NB4 (cell line): Measurements from ENCODE around the gene MLYCD.

ENCODE experiments used
- CTCF ChIP-seq: IDR thresholded peaks from one replicate; pipeline ENCODE4 v1.5.1; 2012; ENCODE audit warnings: low read depth, low read length
- MAX ChIP-seq: IDR thresholded peaks from 2 replicates; pipeline ENCODE4 v1.6.1; 2011; ENCODE audit warnings: low read depth, low read length
- MYC ChIP-seq: IDR thresholded peaks from 2 replicates; pipeline ENCODE4 v1.6.1; 2011; ENCODE audit warnings: low read depth, low read length
- POLR2A ChIP-seq: IDR thresholded peaks from 2 replicates; pipeline ENCODE4 v1.6.1; 2011; ENCODE audit warnings: mild to moderate bottlenecking; ENCODE audit not compliant: insufficient read length; ENCODE audit errors: extremely low read depth

- no peak for TF ChIP-seq CTCF
- no peak for TF ChIP-seq POLR2A
- no peak for TF ChIP-seq MAX
- no peak for TF ChIP-seq MYC
Measured at GRCh38 chr16:83906683-83907082, 7.8 kb downstream of the MLYCD start.
